ENCODE measurements around the gene LAMA2.

- TF ChIP-seq GATA2 (IDR thresholded peaks at IDR 0.05; ENCODE audit: low read depth, low read length) (no peak), GATA3 (IDR thresholded peaks at IDR 0.05; ENCODE audit: low read depth, low read length) (no peak)
These were observed 398.3 kb downstream of the LAMA2 start for GRCh38 chr6:129281168-129281796.

Data from SH-SY5Y (cell line).